CD4-positive, alpha-beta T cell (primary cell): ENCODE measurements around the gene TNFSF12. TPM values are rescaled to one million over a fixed set of nuclear protein-coding genes. Genes with fewer than 3 reads are reported as not detected.

Experiments
- ATAC-seq: fragments of 200-7000 bp; cut with Tn5 transposase; one replicate; pipeline ENCODE4 v1.10.0; 2022; ENCODE audit warnings: mild to moderate bottlenecking; ENCODE audit not compliant: poor library complexity
- CTCF ChIA-PET: fragments of 350-600 bp; sonication (Branson Sonifier 250); formaldehyde crosslinking; loops from one replicate; lab custom pipeline; 2021; ENCODE audit warnings: antibody characterized with exemption, inconsistent platforms; lab: Charles Lee
- POLR2A ChIA-PET: fragments of 350-600 bp; sonication (Branson Sonifier 250); formaldehyde crosslinking; loops from one replicate; lab custom pipeline; 2021; ENCODE audit warnings: antibody characterized with exemption, inconsistent platforms; lab: Charles Lee
- DNase-seq, 14 experiments: peaks; one replicate each; pipeline ENCODE4 v3.0.0-alpha.2; 2013 to 2020; ENCODE audit warnings: mixed read lengths in 2 of 14
- H3K27ac ChIP-seq, 2 donors: one replicate each; pipeline versions ENCODE4 v1.5.1 to v1.7.0; 2013; ENCODE audit warnings: low read length in 2 of 2, low read depth in 1 of 2, mild to moderate bottlenecking in 1 of 2
- H3K27me3 ChIP-seq, 2 experiments: 1 replicate in 1 of 2; 2 replicates in 1 of 2; pipeline versions ENCODE4 v1.6.1 to v1.7.0; 2013; ENCODE audit warnings: low read length in 2 of 2, control low read depth in 1 of 2, mild to moderate bottlenecking in 1 of 2, moderate library complexity in 1 of 2; ENCODE audit not compliant: insufficient read depth in 2 of 2, control insufficient read depth in 1 of 2
- H3K36me3 ChIP-seq: one replicate; pipeline ENCODE4 v1.6.1; 2013; ENCODE audit warnings: low read length, control low read depth; ENCODE audit not compliant: insufficient read depth
- H3K4me1 ChIP-seq: one replicate; pipeline ENCODE4 v1.6.1; 2013; ENCODE audit warnings: low read length, control low read depth; ENCODE audit not compliant: insufficient read depth
- H3K4me3 ChIP-seq: one replicate; pipeline ENCODE4 v1.5.1; 2013; ENCODE audit warnings: mild to moderate bottlenecking, low read length, moderate library complexity
- H3K9me3 ChIP-seq, 2 experiments: 1 replicate in 1 of 2; 2 replicates in 1 of 2; pipeline versions ENCODE4 v1.6.1 to v1.7.0; 2013; ENCODE audit warnings: low read length in 2 of 2, mild to moderate bottlenecking in 2 of 2, control low read depth in 1 of 2, moderate library complexity in 1 of 2; ENCODE audit not compliant: control insufficient read depth in 1 of 2, insufficient read depth in 1 of 2
- H3K27ac Mint-ChIP-seq: one replicate; pipeline ENCODE4 v1.8.0; 2020; ENCODE audit warnings: mixed read lengths
- H3K27me3 Mint-ChIP-seq: one replicate; pipeline ENCODE4 v1.8.0; 2021; ENCODE audit warnings: mixed read lengths
- H3K36me3 Mint-ChIP-seq: one replicate; pipeline ENCODE4 v1.8.0; 2021; ENCODE audit warnings: low read depth, mixed read lengths
- H3K4me1 Mint-ChIP-seq: one replicate; pipeline ENCODE4 v1.8.0; 2021; ENCODE audit warnings: low read depth, mixed read lengths
- H3K4me3 Mint-ChIP-seq: one replicate; pipeline ENCODE4 v1.8.0; 2020; ENCODE audit warnings: mild to moderate bottlenecking, mixed read lengths
- H3K9me3 Mint-ChIP-seq: one replicate; pipeline ENCODE4 v1.8.0; 2020; ENCODE audit warnings: mixed read lengths
- intact Hi-C, 2 experiments: fragments of 100-400 bp; cut with DNase I in 1 of 2; cut with micrococcal nuclease in 1 of 2; formaldehyde crosslinking; loops; one replicate each; pipeline versions ENCODE4 v1.15.1 to v1.9.0; 2023 to 2025; cut with DNase I, micrococcal nuclease
- total RNA-seq, 174 experiments: library from RNA in 2 of 174; stranded (reverse) in 2 of 174; gene quantifications; one replicate each; pipeline ENCODE4 v1.2.3 and lab custom pipeline; 2021 to 2026
- TF ChIP-seq, protein P1 (sequence below): fragments of 200-600 bp; IDR thresholded peaks from one replicate; pipeline ENCODE4 v1.8.0; 2022; ENCODE audit warnings: antibody characterized with exemption, mild to moderate bottlenecking

The TNFSF12 gene
- total RNA-seq, 2 experiments from 2014 or later: 17.0 to 19.1 TPM

DNA sequence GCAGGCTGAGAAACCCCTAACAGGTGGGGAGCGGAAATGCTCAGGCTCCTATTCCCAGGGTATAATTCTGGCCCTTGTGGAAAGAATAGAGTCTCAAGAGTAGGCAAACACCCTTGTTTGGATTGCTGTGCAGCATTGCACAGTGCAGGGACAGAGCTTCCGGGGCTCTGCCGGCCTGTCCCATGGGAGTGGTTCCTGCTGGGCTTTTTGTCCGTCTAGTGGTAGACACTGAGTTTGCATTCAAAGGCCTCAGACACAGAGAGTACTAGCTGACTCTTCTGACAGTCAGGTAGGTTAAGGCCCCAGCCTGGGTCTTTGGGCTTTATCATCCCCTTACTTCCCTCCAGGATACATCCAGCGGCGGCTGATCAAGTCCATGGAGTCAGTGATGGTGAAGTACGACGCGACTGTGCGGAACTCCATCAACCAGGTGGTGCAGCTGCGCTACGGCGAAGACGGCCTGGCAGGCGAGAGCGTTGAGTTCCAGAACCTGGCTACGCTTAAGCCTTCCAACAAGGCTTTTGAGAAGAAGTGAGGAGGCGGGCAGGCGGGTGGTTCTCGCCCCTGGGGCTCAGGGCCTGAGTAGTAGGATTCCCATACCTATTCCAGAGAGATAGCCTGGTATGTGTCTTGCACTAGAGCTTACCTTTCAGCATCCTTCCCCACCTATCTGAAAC lies 46.5 kb upstream of the TNFSF12 start:
- DNase-seq: no peak
- no peaks in the 10 kb centered on the region for H3K27me3 Mint-ChIP-seq
- no peaks in the 10 kb centered on the region for H3K9me3 Mint-ChIP-seq
- CTCF ChIA-PET: interaction anchor here (0.9 to 1.2 kb wide), 2 partner anchors 59 to 65 kb away, joined by 3 to 6 read pairs; no protein-coding TSS in a partner anchor
- intact Hi-C loops: loop anchor here (2.0 to 5.0 kb wide), 2 partner anchors 66 to 145 kb away; partner anchors contain the start of gene TMEM95 (in 1 of the 2)
- peaks cover 96% of the 10 kb centered on the region for H3K36me3 ChIP-seq
- TF ChIP-seq, protein P1, sequence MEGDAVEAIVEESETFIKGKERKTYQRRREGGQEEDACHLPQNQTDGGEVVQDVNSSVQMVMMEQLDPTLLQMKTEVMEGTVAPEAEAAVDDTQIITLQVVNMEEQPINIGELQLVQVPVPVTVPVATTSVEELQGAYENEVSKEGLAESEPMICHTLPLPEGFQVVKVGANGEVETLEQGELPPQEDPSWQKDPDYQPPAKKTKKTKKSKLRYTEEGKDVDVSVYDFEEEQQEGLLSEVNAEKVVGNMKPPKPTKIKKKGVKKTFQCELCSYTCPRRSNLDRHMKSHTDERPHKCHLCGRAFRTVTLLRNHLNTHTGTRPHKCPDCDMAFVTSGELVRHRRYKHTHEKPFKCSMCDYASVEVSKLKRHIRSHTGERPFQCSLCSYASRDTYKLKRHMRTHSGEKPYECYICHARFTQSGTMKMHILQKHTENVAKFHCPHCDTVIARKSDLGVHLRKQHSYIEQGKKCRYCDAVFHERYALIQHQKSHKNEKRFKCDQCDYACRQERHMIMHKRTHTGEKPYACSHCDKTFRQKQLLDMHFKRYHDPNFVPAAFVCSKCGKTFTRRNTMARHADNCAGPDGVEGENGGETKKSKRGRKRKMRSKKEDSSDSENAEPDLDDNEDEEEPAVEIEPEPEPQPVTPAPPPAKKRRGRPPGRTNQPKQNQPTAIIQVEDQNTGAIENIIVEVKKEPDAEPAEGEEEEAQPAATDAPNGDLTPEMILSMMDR: no peak
- ATAC-seq: peak; percentile 11
- no peaks in the 10 kb centered on the region for H3K9me3 ChIP-seq
- no peaks in the 10 kb centered on the region for H3K27me3 ChIP-seq
- no peak overlapping the region for H3K27ac Mint-ChIP-seq
- no peaks in the 10 kb centered on the region for H3K4me1 Mint-ChIP-seq
- no peak overlapping the region for H3K4me3 ChIP-seq
- no peak overlapping the region for H3K4me3 Mint-ChIP-seq
- POLR2A ChIA-PET: no interaction called here
- no peaks in the 10 kb centered on the region for H3K4me1 ChIP-seq
- H3K36me3 Mint-ChIP-seq: peaks cover 94% of the 10 kb centered on the region
- H3K27ac ChIP-seq: no peak overlapping the region

DNA sequence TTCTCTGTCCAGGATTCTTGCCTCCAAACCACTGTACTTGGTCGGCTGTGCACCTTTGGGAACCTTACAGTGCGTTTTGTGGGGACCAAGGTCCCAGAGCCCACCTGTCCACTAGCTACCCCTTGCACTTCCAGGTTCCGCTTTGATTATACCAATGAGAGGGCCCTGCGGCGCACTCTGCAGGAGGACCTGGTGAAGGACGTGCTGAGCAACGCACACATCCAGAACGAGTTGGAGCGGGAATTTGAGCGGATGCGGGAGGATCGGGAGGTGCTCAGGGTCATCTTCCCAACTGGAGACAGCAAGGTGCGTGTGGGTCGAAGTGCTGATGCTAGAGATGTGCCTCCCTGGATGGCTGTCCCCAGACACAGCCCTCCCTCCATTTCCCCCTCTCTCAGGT lies 45.9 kb upstream of the TNFSF12 start:
- Mint-ChIP-seq H3K4me1 (no peaks in the 10 kb centered on the region), H3K27ac (no peak overlapping the region), H3K4me3 (no peak overlapping the region), H3K9me3 (no peaks in the 10 kb centered on the region), H3K27me3 (no peaks in the 10 kb centered on the region), H3K36me3 (peaks cover 94% of the 10 kb centered on the region)
- TF ChIP-seq, protein P1: no peak
- H3K27me3 ChIP-seq: no peaks in the 10 kb centered on the region
- H3K27ac ChIP-seq: no peak overlapping the region
- DNase-seq (peak in 4 of 14 experiments; percentile 21 to 42 (median 34)), ATAC-seq (peak; percentile 39)
- H3K9me3 ChIP-seq: no peaks in the 10 kb centered on the region
- no peak overlapping the region for H3K4me3 ChIP-seq
- POLR2A ChIA-PET: no interaction called here
- CTCF ChIA-PET: interaction anchor here (1.2 kb wide), 1 partner anchor 66 kb away, joined by 6 read pairs; no protein-coding TSS in a partner anchor
- no peaks in the 10 kb centered on the region for H3K4me1 ChIP-seq
- intact Hi-C loops: loop anchor here (2.0 to 5.0 kb wide), 2 partner anchors 66 to 146 kb away; partner anchors contain the start of gene TMEM95 (in 1 of the 2)
- peaks cover 96% of the 10 kb centered on the region for H3K36me3 ChIP-seq

DNA sequence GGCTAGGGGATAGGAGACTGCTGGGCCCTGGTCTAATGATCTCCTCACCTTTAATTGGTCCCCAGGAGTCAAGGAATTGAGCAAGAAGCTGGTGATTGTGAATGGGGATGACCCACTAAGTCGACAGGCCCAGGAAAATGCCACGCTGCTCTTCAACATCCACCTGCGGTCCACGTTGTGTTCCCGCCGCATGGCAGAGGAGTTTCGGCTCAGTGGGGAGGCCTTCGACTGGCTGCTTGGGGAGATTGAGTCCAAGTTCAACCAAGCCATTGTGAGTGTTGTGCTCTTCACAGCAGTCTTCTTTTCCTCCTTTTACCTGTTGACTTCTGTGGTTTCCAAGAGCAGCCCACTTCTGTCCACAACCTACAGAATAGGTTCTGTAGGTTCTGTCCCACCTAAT lies 45.3 kb upstream of the TNFSF12 start:
- Histone ChIP-seq H3K27ac (no peak overlapping the region), H3K36me3 (peaks cover 96% of the 10 kb centered on the region), H3K4me3 (no peak overlapping the region), H3K27me3 (no peaks in the 10 kb centered on the region), H3K4me1 (no peaks in the 10 kb centered on the region), H3K9me3 (no peaks in the 10 kb centered on the region)
- H3K9me3 Mint-ChIP-seq: no peaks in the 10 kb centered on the region
- DNase-seq (no peak), ATAC-seq (no peak)
- peaks cover 94% of the 10 kb centered on the region for H3K36me3 Mint-ChIP-seq
- ChIA-PET CTCF (no interaction called here), POLR2A (no interaction called here)
- H3K27me3 Mint-ChIP-seq: no peaks in the 10 kb centered on the region
- TF ChIP-seq, protein P1: no peak
- H3K4me3 Mint-ChIP-seq: no peak overlapping the region
- intact Hi-C loops: loop anchor here (2.0 to 5.0 kb wide), 2 partner anchors 67 to 146 kb away; partner anchors contain the start of gene TMEM95 (in 1 of the 2)
- H3K27ac Mint-ChIP-seq: no peak overlapping the region
- no peaks in the 10 kb centered on the region for H3K4me1 Mint-ChIP-seq
